Measurements from ENCODE around the gene DDA1.
A peak's percentile ranks its signal among the peaks of the same experiment; 100 is the strongest.

Gene DDA1

DNA sequence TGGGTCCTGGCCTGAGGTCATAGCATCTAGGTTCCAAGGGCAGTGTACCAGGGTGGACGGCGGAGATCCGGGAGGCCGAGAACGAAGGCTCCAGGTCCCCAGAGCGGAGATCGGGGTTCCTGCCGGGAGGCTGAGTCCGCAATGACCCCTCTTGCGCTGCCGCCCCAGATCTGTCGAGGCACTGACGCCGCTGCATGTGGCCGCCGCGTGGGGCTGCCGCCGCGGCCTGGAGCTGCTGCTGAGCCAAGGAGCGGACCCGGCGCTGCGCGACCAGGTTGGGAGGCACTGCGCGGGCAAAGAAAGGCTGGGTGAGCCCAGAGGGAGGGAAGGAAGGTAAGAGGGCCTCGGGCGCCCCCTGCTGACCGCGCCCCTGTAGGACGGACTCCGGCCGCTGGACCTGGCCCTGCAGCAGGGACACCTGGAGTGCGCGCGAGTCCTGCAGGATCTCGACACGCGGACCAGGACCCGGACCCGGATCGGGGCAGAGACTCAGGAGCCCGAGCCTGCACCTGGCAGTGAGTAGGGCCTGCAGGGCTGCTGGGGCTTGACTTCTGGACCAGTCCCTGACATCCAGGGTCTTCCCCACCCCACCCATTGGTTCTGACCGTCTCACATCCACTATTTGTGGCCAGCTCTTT lies 26.8 kb upstream of the DDA1 start:
- peak overlapping the region; percentile 66 for H3K4me3 ChIP-seq (replicated peaks; ENCODE audit: insufficient read depth, low read length)
- TF ChIP-seq, protein P1, sequence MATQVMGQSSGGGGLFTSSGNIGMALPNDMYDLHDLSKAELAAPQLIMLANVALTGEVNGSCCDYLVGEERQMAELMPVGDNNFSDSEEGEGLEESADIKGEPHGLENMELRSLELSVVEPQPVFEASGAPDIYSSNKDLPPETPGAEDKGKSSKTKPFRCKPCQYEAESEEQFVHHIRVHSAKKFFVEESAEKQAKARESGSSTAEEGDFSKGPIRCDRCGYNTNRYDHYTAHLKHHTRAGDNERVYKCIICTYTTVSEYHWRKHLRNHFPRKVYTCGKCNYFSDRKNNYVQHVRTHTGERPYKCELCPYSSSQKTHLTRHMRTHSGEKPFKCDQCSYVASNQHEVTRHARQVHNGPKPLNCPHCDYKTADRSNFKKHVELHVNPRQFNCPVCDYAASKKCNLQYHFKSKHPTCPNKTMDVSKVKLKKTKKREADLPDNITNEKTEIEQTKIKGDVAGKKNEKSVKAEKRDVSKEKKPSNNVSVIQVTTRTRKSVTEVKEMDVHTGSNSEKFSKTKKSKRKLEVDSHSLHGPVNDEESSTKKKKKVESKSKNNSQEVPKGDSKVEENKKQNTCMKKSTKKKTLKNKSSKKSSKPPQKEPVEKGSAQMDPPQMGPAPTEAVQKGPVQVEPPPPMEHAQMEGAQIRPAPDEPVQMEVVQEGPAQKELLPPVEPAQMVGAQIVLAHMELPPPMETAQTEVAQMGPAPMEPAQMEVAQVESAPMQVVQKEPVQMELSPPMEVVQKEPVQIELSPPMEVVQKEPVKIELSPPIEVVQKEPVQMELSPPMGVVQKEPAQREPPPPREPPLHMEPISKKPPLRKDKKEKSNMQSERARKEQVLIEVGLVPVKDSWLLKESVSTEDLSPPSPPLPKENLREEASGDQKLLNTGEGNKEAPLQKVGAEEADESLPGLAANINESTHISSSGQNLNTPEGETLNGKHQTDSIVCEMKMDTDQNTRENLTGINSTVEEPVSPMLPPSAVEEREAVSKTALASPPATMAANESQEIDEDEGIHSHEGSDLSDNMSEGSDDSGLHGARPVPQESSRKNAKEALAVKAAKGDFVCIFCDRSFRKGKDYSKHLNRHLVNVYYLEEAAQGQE (IDR thresholded peaks at IDR 0.05; ENCODE audit: insufficient replicate concordance, low read depth) = no peak
- TF ChIP-seq POLR2AphosphoS5 (IDR thresholded peaks at IDR 0.05; ENCODE audit: low read depth) (peak; percentile 64), SPI1 (IDR thresholded peaks at IDR 0.05; ENCODE audit: borderline replicate concordance, low read depth) (no peak), GABPA (IDR thresholded peaks at IDR 0.05; ENCODE audit: low read depth) (no peak)
- TF ChIP-seq, protein P2, sequence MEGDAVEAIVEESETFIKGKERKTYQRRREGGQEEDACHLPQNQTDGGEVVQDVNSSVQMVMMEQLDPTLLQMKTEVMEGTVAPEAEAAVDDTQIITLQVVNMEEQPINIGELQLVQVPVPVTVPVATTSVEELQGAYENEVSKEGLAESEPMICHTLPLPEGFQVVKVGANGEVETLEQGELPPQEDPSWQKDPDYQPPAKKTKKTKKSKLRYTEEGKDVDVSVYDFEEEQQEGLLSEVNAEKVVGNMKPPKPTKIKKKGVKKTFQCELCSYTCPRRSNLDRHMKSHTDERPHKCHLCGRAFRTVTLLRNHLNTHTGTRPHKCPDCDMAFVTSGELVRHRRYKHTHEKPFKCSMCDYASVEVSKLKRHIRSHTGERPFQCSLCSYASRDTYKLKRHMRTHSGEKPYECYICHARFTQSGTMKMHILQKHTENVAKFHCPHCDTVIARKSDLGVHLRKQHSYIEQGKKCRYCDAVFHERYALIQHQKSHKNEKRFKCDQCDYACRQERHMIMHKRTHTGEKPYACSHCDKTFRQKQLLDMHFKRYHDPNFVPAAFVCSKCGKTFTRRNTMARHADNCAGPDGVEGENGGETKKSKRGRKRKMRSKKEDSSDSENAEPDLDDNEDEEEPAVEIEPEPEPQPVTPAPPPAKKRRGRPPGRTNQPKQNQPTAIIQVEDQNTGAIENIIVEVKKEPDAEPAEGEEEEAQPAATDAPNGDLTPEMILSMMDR (IDR thresholded peaks at IDR 0.05; ENCODE audit: insufficient read depth, low read length) = peak; percentile 81
- peak; percentile 79 to 90 for DNase-seq (ENCODE audit: low read depth in 1 of 2, low spot score in 1 of 2)
- H3K27ac ChIP-seq (replicated peaks) = peak overlapping the region; percentile 76
- H3K27me3 ChIP-seq (ENCODE audit: insufficient read depth, poor library complexity, severe bottlenecking) = no peaks in the 10 kb centered on the region

DNA sequence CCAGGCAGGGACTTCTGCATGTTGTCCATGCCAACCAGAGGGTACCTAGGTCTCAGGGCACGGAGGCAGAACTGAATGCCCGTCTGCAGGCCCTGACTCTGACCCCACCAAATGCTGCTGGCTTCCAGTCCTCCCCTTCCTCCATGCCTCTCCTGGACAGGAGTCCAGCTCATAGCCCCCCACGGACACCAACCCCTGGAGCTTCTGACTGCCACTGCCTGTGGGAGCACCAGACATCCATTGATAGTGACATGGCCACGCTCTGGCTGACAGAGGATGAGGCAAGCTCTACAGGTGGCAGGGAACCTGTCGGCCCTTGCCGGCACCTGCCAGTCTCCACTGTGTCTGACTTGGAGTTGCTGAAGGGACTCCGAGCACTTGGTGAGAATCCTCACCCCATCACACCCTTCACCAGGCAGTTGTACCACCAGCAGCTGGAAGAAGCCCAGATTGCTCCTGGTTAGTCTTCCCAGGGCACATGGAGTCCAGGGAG lies 25.8 kb upstream of the DDA1 start:
- TF ChIP-seq, protein P2 (IDR thresholded peaks at IDR 0.05; ENCODE audit: insufficient read depth, low read length) = no peak
- TF ChIP-seq, protein P1 (IDR thresholded peaks at IDR 0.05; ENCODE audit: insufficient replicate concordance, low read depth) = no peak
- no peak for TF ChIP-seq SPI1 (IDR thresholded peaks at IDR 0.05; ENCODE audit: borderline replicate concordance, low read depth)
- TF ChIP-seq GABPA (IDR thresholded peaks at IDR 0.05; ENCODE audit: low read depth) = no peak
- TF ChIP-seq POLR2AphosphoS5 (IDR thresholded peaks at IDR 0.05; ENCODE audit: low read depth) = no peak
- no peak for DNase-seq (ENCODE audit: low read depth in 1 of 2, low spot score in 1 of 2)
- Histone ChIP-seq H3K27me3 (ENCODE audit: insufficient read depth, poor library complexity, severe bottlenecking) (no peaks in the 10 kb centered on the region), H3K27ac (replicated peaks) (no peak overlapping the region), H3K4me3 (replicated peaks; ENCODE audit: insufficient read depth, low read length) (no peak overlapping the region)

DNA sequence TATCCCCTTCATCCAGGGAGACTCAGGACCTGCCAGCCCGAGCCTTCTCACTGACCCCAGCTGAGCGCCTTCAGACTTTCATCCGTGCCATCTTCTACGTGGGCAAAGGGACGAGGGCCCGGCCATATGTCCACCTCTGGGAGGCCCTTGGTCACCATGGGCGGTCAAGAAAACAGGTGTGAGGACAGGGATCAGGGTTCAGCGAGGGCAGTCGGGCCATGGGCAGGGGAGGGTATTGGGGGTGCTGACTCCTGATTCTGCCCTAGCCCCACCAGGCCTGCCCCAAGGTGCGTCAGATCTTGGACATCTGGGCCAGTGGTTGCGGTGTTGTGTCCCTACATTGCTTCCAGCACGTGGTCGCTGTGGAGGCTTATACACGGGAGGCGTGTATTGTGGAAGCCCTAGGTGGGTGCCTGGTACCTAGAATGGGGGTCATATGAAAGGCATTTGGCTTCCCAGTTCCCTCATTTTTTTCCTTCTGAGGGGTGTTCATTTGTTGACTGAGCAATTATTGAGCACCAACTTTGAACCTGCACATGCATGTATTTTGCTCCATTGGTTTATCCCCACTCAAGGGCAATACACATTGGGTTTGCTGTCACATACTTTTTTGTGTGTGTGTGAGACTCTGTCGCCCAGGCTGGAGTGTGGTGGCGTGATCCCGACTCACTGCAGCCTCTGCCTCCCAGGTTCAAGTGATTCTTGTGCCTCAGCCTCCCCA lies 23.8 kb upstream of the DDA1 start:
- no peak for DNase-seq (ENCODE audit: low read depth in 1 of 2, low spot score in 1 of 2)
- Histone ChIP-seq H3K27me3 (ENCODE audit: insufficient read depth, poor library complexity, severe bottlenecking) (no peaks in the 10 kb centered on the region), H3K27ac (replicated peaks) (no peak overlapping the region), H3K4me3 (replicated peaks; ENCODE audit: insufficient read depth, low read length) (no peak overlapping the region)
- no peak for TF ChIP-seq SPI1 (IDR thresholded peaks at IDR 0.05; ENCODE audit: borderline replicate concordance, low read depth)
- TF ChIP-seq, protein P2 (IDR thresholded peaks at IDR 0.05; ENCODE audit: insufficient read depth, low read length) = no peak
- TF ChIP-seq GABPA (IDR thresholded peaks at IDR 0.05; ENCODE audit: low read depth) = no peak
- TF ChIP-seq, protein P1 (IDR thresholded peaks at IDR 0.05; ENCODE audit: insufficient replicate concordance, low read depth) = no peak
- TF ChIP-seq POLR2AphosphoS5 (IDR thresholded peaks at IDR 0.05; ENCODE audit: low read depth) = no peak

Data from HL-60 (cell line).